Retinal pigment epithelial cell (primary cell): ENCODE results near the gene KLF7.

ENCODE experiments used
- DNase-seq: peaks from one replicate; pipeline ENCODE4 v3.0.0-alpha.2; 2010; ENCODE audit warnings: low read depth
- H3K4me3 ChIP-seq: 2 replicates; pipeline ENCODE4 v1.5.1; 2011; ENCODE audit warnings: mild to moderate bottlenecking, low read length, control low read depth, moderate library complexity
- CTCF ChIP-seq: conservative IDR thresholded peaks from 2 replicates; pipeline ENCODE4 v1.5.1; 2011; ENCODE audit warnings: low read depth, low read length, control low read depth, inconsistent platforms

The KLF7 gene

GRCh38 chr2:207110310-207110709 is 55.4 kb downstream of the KLF7 start:
- H3K4me3 ChIP-seq, result no peak overlapping the region
- no peak for DNase-seq
- TF ChIP-seq CTCF, result no peak

GRCh38 chr2:207109768-207110167 is 56.0 kb downstream of the KLF7 start:
- no peak for DNase-seq
- TF ChIP-seq CTCF, result no peak
- no peak overlapping the region for H3K4me3 ChIP-seq

GRCh38 chr2:207108440-207108839 is 57.3 kb downstream of the KLF7 start:
- no peak for DNase-seq
- no peak overlapping the region for H3K4me3 ChIP-seq
- TF ChIP-seq CTCF, result no peak

GRCh38 chr2:207107551-207107950 is 58.2 kb downstream of the KLF7 start:
- DNase-seq, result no peak
- no peak overlapping the region for H3K4me3 ChIP-seq
- TF ChIP-seq CTCF, result no peak

GRCh38 chr2:207107131-207107530 is 58.6 kb downstream of the KLF7 start:
- DNase-seq, result no peak
- no peak for TF ChIP-seq CTCF
- no peak overlapping the region for H3K4me3 ChIP-seq

GRCh38 chr2:207103132-207103531 is 62.6 kb downstream of the KLF7 start:
- no peak for DNase-seq

GRCh38 chr2:207101984-207102383 is 63.8 kb downstream of the KLF7 start:
- TF ChIP-seq CTCF, result no peak
- no peak for DNase-seq
- H3K4me3 ChIP-seq, result no peak overlapping the region

More at GRCh38 chr2:207103132-207103531, 62.6 kb downstream of the KLF7 start:
- no peak for TF ChIP-seq CTCF
- H3K4me3 ChIP-seq, result no peak overlapping the region
